SU-DHL-6 (cell line): ENCODE measurements around the gene TSACC.
"Not testable (repeated sequence)": the region's sequence is repeated elsewhere in the genome, so short reads cannot be mapped to it uniquely, and the experiment has no call there.

Experiments used
- H2AFZ ChIP-seq: fragments of 200-600 bp; sonication (generic); 2 replicates; pipeline ENCODE4 v1.6.1; 2014; ENCODE audit warnings: low read depth, mild to moderate bottlenecking, moderate library complexity, mixed read lengths, antibody characterized with exemption, low read length; ENCODE audit not compliant: severe bottlenecking
- H3F3A ChIP-seq: fragments of 200-600 bp; shearing (Covaris generic); 2 replicates; pipeline ENCODE4 v1.6.0; 2016; ENCODE audit warnings: antibody characterized with exemption, mild to moderate bottlenecking; ENCODE audit not compliant: insufficient read depth
- H3K27ac ChIP-seq: fragments of 200-600 bp; sonication (generic); 2 replicates; pipeline ENCODE4 v1.5.1; 2016; ENCODE audit warnings: low read depth, mild to moderate bottlenecking, low read length, moderate library complexity, mixed read lengths
- H3K27me3 ChIP-seq: fragments of 200-600 bp; sonication (generic), shearing (Covaris generic); 2 replicates; pipeline ENCODE4 v1.6.0; 2014; ENCODE audit warnings: mild to moderate bottlenecking, low read length
- H3K36me3 ChIP-seq: fragments of 200-600 bp; sonication (generic); 2 replicates; pipeline ENCODE4 v1.6.1; 2014; ENCODE audit warnings: mild to moderate bottlenecking, low read length, mixed read lengths
- H3K4me2 ChIP-seq: fragments of 300-600, 200-600 bp; shearing (Covaris generic), sonication (generic); 2 replicates; pipeline ENCODE4 v1.6.0; 2014; ENCODE audit warnings: low read length, low read depth, mild to moderate bottlenecking; ENCODE audit not compliant: poor library complexity, severe bottlenecking
- H3K4me3 ChIP-seq: fragments of 200-600 bp; sonication (generic); 2 replicates; pipeline ENCODE4 v1.5.1; 2014; ENCODE audit warnings: antibody characterized with exemption, low read length, mild to moderate bottlenecking, mixed read lengths; ENCODE audit not compliant: insufficient read depth, poor library complexity, severe bottlenecking
- H3K79me2 ChIP-seq: fragments of 200-600 bp; sonication (generic); 2 replicates; pipeline ENCODE4 v1.6.1; 2014; ENCODE audit warnings: mild to moderate bottlenecking, low read length, moderate library complexity; ENCODE audit not compliant: insufficient read depth
- H3K9ac ChIP-seq: fragments of 200-600 bp; sonication (generic); 2 replicates; pipeline ENCODE4 v1.7.0; 2014; ENCODE audit warnings: mild to moderate bottlenecking, low read length
- H3K9me2 ChIP-seq: fragments of 200-600 bp; sonication (generic); replicated peaks from 2 replicates; pipeline ENCODE4 v1.6.1; 2014; ENCODE audit warnings: low read length; ENCODE audit not compliant: insufficient read depth
- H3K9me3 ChIP-seq: fragments of 200-600 bp; sonication (generic); 2 replicates; pipeline ENCODE4 v1.6.1; 2014; ENCODE audit warnings: low read length, mixed read lengths; ENCODE audit not compliant: insufficient read depth
- H4K20me1 ChIP-seq: fragments of 200-600 bp; sonication (generic); 2 replicates; pipeline ENCODE4 v1.6.1; 2014; ENCODE audit warnings: low read depth, mild to moderate bottlenecking, antibody characterized with exemption, low read length, moderate library complexity, mixed read lengths
- EZH2phosphoT487 ChIP-seq: fragments of 200-600 bp; sonication (generic), shearing (Covaris generic); conservative IDR thresholded peaks from 2 replicates; pipeline ENCODE4 v1.6.1; 2018; ENCODE audit warnings: mild to moderate bottlenecking, antibody characterized with exemption, low read length, moderate library complexity, mixed read lengths
- TF ChIP-seq, protein P1 (sequence below): fragments of 200-600 bp; sonication (generic); IDR thresholded peaks from one replicate; pipeline ENCODE4 v1.5.1; 2017; ENCODE audit warnings: antibody characterized with exemption, mild to moderate bottlenecking, low read length, moderate library complexity; ENCODE audit not compliant: insufficient read depth, poor library complexity, severe bottlenecking

The TSACC gene

DNA sequence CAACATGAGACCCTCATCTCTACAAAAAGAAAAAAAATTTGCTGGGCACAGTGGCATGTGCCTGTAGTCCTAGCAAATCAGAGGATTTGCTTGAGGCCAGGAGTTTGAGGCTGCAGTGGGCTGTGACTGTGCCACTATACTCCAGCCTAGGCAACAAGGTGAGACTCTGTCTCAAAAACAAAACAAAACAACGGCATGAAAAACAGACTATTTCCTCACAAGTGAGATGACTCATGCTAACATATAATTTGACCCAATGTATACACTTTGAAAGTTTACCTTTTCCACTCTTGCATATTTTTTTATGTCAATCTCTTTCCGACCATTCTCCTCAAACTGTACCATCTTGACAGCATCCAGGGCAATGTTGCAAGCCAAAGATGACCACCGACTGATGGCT, 17.8 kb upstream of the TSACC start:
- Histone ChIP-seq H3K9me2 (no peaks in the 10 kb centered on the region), H3K27ac (no peak overlapping the region), H3K9ac (no peak overlapping the region), H3F3A (peaks cover 4% of the 10 kb centered on the region; the same call in 1 of the 2 replicates), H3K79me2 (0 out of 2 replicates have a peak, but pooled peaks cover 3% of the 10 kb centered on the region), H3K36me3 (peaks cover 41% of the 10 kb centered on the region), H3K27me3 (no peaks in the 10 kb centered on the region), H3K4me2 (no peak overlapping the region), H3K4me3 (no peak overlapping the region), H4K20me1 (no peaks in the 10 kb centered on the region), H2AFZ (no peak overlapping the region), H3K9me3 (no peaks in the 10 kb centered on the region)
- no peak for TF ChIP-seq EZH2phosphoT487
- TF ChIP-seq, protein P1, sequence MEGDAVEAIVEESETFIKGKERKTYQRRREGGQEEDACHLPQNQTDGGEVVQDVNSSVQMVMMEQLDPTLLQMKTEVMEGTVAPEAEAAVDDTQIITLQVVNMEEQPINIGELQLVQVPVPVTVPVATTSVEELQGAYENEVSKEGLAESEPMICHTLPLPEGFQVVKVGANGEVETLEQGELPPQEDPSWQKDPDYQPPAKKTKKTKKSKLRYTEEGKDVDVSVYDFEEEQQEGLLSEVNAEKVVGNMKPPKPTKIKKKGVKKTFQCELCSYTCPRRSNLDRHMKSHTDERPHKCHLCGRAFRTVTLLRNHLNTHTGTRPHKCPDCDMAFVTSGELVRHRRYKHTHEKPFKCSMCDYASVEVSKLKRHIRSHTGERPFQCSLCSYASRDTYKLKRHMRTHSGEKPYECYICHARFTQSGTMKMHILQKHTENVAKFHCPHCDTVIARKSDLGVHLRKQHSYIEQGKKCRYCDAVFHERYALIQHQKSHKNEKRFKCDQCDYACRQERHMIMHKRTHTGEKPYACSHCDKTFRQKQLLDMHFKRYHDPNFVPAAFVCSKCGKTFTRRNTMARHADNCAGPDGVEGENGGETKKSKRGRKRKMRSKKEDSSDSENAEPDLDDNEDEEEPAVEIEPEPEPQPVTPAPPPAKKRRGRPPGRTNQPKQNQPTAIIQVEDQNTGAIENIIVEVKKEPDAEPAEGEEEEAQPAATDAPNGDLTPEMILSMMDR = no peak

DNA sequence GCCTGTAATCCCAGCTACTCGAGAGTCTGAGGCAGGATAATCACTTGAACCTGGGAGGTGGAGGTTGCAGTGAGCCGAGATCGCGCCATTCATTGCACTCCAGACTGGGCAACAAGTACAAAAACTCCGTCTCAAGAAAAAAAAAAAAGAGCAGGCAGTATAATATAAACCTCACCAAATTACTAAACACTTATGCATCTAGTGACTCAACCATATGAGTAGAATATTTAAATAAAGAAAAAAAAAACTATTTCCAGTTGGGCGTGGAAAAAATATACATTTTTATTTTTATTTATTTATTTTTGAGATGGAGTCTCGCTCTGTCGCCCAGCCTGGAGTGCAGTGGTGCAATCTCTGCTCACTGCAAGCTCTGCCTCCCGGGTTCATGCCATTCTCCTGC, 15.1 kb upstream of the TSACC start:
- H4K20me1 ChIP-seq, H3K9me3 ChIP-seq, H2AFZ ChIP-seq: not testable (repeated sequence)

DNA sequence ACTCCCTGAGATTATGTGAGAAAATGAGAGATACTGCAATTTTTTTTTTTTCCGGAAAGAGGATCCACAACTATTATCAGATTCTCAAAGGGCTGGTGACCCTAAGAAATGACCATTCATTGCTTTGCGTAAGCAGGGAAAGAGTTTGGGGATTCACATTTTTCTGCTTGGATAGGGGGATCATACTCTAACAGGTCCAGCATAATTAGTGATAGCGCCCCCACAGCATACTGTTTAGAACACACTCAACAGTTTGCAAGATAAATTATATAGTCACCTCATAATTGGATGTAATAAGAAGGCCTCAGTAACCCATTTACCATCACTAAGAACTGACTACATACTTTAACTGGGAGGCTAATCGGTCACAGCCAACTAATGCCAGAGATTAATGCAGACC, 2.1 kb upstream of the TSACC start:
- no peaks in the 10 kb centered on the region for H3K9me3 ChIP-seq
- no peaks in the 10 kb centered on the region for H3K9me2 ChIP-seq
- peaks cover 53% of the 10 kb centered on the region for H3K79me2 ChIP-seq
- H3F3A ChIP-seq = 0 out of 2 replicates have a peak, but pooled peaks cover 5% of the 10 kb centered on the region
- H3K4me3 ChIP-seq = peak overlapping the region; percentile 90
- H3K36me3 ChIP-seq = peaks cover 31% of the 10 kb centered on the region
- peaks cover 18% of the 10 kb centered on the region; the same call in 1 of the 2 replicates for H4K20me1 ChIP-seq
- no peak overlapping the region for H2AFZ ChIP-seq
- no peaks in the 10 kb centered on the region for H3K27me3 ChIP-seq
- H3K27ac ChIP-seq = no peak overlapping the region
- TF ChIP-seq, protein P1 = peak; percentile 51
- no peak for TF ChIP-seq EZH2phosphoT487
- H3K9ac ChIP-seq = peak overlapping the region; percentile 77
- peak overlapping the region; percentile 82 for H3K4me2 ChIP-seq

More for the DNA sequence above, 15.1 kb upstream of the TSACC start:
- H3K9ac ChIP-seq, H3K79me2 ChIP-seq, H3K4me3 ChIP-seq, H3F3A ChIP-seq, H3K27ac ChIP-seq, H3K4me2 ChIP-seq, H3K9me2 ChIP-seq, H3K27me3 ChIP-seq: not testable (repeated sequence)
- peaks cover 30% of the 10 kb centered on the region for H3K36me3 ChIP-seq

DNA sequence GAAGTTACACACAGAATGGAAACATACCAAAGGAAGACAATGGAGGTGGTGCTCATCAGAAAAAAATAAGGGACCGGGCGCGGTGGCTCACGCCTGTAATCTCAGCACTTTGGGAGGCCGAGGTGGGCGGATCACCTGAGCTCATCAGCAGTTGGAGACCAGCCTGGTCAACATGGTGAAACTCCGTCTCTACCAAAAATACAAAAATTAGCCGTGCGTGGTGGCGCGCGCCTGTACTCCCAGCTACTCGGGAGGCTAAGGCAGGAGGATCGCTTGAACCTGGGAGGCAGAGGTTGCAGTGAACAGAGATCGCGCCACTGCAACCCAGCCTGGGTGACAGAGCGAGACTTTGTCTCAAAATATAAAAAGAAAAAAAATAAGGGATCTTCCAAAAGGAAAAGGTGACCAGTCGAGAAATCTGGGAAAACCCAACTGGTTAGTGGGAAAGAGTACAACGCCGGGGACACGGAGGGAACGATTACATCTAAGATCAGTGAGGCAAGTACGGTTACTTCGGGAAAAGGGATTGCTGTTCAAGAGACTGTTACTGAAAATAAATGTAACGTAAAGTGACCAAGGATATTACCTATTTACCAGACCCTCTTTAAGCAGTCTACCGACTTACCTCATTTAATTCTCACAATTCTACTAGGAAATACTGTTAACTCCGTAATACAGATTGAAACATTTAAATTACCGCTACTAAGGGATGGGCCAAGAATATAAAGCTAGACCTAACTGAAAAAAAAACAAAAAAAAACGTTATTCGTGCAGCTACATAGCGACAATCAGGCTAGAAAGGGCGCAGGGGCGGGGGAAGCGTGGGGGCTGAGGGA, 1.1 kb upstream of the TSACC start:
- no peak for TF ChIP-seq EZH2phosphoT487
- TF ChIP-seq, protein P1 = no peak
- H3F3A ChIP-seq = peaks cover 7% of the 10 kb centered on the region; the same call in 1 of the 2 replicates
- H3K27ac ChIP-seq = peak overlapping the region; percentile 65
- peaks cover 18% of the 10 kb centered on the region; the same call in 1 of the 2 replicates for H4K20me1 ChIP-seq
- peak overlapping the region; percentile 82 for H3K4me2 ChIP-seq
- H3K9me3 ChIP-seq = no peaks in the 10 kb centered on the region
- H3K27me3 ChIP-seq = no peaks in the 10 kb centered on the region
- no peaks in the 10 kb centered on the region for H3K9me2 ChIP-seq
- H3K9ac ChIP-seq = peak overlapping the region; percentile 77
- peaks cover 27% of the 10 kb centered on the region for H3K36me3 ChIP-seq
- peak overlapping the region; percentile 30 for H2AFZ ChIP-seq
- peaks cover 53% of the 10 kb centered on the region for H3K79me2 ChIP-seq
- peak overlapping the region; percentile 90 for H3K4me3 ChIP-seq
